ENCODE results near the gene TRAPPC3L.

GRCh38 chr6:116450769-116451740, 94.4 kb downstream of the TRAPPC3L start:
- TF ChIP-seq IRX3 (CRISPR knock-in tag; IDR thresholded peaks at IDR 0.05; ENCODE audit: borderline replicate concordance, low read depth) (no peak), CREB3 (CRISPR knock-in tag; IDR thresholded peaks at IDR 0.05) (no peak)

Data from HepG2 (cell line).